HG03432 (cell line): Measurements from ENCODE around the gene SNRPA1.

Experiments
- ATAC-seq: cut with Tn5 transposase; IDR thresholded peaks from one replicate; pipeline ENCODE4 v1.9.1; 2021; ENCODE audit warnings: mild to moderate bottlenecking, moderate library complexity; ENCODE audit not compliant: unreplicated experiment

SNRPA1 gene

GRCh38 chr15:101264911-101265641 lies 30.0 kb downstream of the SNRPA1 start:
- peak; percentile 64 for ATAC-seq

DNA sequence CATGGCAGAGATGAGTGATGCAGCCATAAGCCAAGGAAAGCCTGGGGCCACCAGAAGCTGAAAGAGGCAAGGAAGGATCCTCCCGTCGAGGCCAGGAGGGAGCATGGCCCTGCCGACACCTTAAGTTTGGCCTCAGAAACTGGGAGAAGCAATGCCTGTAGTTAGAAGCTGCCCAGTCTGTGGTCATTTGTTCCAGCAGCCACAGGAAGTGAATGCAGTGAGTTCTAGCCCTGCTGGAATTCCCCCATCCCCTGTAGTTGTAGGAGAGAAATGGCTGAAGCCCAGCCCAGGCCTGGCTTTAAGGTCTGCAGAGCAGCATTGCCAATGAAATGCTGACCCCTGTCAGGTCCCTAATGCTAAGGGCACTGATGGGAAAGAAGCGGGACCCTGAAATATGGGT lies 31.0 kb downstream of the SNRPA1 start:
- peak; percentile 44 for ATAC-seq

GRCh38 chr15:101262551-101262950 lies 32.5 kb downstream of the SNRPA1 start:
- no peak for ATAC-seq

DNA sequence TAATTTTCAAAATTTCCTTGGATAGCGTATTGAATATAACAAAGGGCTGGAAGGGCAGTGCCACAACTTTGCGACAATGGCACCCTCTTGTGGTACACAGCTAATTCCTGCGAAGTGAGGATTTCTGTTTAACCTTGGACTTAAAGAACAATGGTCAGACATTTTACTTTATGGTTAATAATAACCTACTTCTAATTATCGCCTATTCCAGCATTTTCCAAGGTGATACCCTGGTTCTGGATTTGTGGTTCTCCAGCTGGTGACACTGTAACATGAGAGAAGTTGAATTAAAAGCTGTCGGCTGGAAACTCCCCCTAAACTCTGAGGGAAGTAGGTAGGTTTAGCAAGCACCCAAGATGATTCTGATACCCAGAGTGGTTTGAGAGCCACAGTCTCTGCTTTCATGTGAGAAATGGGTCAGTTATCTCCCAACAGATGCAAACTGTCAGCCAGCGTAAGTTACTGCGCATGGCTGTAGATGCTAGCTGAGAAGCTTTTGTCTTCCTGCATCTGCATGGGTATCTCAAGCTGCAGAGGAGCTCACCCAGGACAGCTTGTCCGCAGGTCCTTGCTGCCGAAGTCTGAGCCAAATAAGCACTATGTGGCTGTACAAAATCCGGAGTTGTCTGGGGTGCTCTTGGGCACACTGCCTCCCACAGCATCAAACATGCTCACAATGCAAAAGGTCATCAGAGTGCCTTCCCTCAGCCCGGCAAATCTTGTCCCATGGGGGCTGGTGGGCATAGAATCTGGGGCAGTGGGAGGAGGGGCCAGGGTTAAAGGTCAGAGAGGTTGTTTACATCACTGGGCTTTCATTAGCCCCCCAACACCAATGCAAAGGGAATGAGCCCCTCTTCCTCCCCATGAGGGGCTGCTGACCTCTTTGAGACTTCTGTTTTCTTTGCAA lies 36.6 kb downstream of the SNRPA1 start:
- no peak for ATAC-seq

GRCh38 chr15:101256757-101257156 lies 38.3 kb downstream of the SNRPA1 start:
- no peak for ATAC-seq

DNA sequence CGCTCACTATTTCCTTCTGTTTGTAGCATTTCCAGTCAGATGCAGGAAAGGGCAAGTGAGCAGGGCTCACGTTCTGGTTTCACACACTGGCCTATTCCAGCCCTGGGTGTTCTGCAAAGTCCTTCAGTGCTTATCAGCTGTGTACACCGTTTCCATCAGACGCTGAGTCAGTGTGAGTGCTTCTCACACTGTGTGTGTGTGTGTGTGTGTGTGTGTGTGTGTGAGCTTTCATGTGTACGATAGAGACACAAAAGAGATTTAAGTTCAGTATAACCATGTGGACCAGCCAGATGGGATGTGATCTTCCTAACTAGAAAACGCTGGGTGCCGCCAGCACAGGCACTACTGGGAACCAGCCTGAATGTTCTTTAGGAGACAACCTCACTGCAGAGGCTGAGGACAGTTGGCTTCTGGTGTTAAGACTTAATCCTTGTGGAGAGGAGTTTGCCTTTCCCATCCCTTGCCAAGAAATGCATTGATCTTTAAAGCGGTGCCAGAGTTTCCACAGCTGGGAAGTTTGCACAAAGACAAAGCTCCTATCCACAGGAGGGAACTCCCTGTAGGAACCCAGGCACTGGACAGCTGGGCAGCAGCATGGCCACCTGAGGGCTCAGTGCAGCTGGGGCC lies 39.3 kb downstream of the SNRPA1 start:
- ATAC-seq: no peak

DNA sequence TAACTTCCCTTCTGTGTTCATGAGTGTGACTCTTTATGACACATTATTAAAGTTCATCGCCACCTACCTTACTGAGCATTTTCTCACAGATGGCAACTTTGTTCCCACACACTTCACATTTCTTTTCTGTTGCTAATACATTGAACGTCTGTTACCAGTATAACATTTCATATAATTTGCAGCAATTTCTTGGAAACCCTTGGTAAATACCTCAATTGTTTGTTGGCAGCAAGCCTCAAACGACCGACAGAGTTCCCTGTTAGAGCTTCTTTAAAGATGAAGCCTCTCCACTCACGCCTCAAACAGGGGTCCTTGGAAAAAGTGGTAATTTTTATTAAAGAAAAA lies 40.0 kb downstream of the SNRPA1 start:
- ATAC-seq: no peak

- no peak for ATAC-seq
These were observed 40.6 kb downstream of the SNRPA1 start for GRCh38 chr15:101254157-101255050.

DNA sequence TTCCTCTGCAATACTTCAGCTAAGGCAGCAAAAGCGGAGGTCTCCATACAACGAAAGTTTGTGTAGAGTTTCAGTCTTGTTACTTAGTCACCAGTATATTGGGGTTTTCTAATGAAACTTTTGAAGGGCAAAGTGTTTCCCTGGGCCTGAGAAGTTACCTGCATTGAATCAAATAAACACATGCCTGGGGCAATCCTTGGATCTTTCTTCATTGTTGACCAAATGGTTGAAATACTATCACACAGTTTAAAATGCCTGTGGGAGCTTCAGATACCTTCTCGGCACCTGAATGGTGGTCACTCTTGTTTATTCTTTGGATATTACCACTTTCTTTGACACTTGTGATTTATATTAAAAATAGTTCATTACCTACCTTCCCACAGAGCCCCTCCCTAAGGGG lies 42.2 kb downstream of the SNRPA1 start:
- peak; percentile 1 for ATAC-seq

DNA sequence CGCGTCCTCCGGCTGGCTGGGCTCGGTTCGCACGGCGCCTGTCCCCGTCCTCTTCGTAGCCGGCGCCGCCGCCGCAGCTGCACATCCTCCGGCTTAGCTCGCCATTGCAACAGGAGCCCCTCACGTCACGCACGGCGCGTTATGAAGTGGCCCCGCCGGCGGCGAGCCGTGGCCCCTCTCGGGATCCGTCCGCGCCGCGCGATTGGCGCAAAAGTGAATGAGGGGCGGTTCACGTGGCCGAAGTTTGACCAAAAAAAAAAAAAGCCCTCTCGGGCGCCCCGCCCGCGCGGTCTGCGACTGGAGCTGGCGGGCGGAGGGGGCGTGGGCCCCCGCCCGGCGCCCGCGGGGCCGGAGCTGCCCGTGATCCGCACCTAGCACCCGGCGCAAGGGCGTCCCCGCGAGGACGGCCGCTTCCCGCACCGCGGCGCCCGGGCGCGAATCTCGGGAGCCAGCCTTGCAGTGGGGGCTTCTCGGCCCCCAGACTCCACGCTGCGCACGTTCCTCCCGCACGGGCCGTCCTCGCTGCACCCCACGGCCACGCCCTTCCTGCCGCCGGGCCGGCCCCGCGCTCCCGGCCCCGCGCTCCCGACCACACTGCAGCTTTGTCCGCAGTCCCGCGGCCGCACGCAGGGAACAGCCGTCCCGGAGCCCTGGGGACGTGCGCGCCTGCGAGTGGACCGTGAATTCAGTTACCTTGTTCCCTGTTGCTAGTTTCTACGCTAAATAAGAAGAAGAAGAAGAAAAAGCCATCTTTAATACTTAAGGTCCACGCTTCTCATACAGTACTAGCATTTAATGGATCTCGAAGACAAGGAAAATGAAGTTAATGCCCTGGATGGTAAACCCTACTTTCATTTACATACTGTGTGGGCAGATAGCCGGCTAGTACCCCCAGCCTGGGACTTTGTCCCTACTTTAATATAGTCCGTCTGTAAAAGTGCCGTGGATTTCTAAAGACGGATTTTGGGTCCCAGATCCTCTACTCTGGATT lies 42.9 kb downstream of the SNRPA1 start, which contains the start of gene CHSY1:
Gene CHSY1 (minus strand): TSS at position 219 of the 991 bp plus-strand sequence. CDS start 592 bp downstream, outside the sequence.
- peak; percentile 77 for ATAC-seq

DNA sequence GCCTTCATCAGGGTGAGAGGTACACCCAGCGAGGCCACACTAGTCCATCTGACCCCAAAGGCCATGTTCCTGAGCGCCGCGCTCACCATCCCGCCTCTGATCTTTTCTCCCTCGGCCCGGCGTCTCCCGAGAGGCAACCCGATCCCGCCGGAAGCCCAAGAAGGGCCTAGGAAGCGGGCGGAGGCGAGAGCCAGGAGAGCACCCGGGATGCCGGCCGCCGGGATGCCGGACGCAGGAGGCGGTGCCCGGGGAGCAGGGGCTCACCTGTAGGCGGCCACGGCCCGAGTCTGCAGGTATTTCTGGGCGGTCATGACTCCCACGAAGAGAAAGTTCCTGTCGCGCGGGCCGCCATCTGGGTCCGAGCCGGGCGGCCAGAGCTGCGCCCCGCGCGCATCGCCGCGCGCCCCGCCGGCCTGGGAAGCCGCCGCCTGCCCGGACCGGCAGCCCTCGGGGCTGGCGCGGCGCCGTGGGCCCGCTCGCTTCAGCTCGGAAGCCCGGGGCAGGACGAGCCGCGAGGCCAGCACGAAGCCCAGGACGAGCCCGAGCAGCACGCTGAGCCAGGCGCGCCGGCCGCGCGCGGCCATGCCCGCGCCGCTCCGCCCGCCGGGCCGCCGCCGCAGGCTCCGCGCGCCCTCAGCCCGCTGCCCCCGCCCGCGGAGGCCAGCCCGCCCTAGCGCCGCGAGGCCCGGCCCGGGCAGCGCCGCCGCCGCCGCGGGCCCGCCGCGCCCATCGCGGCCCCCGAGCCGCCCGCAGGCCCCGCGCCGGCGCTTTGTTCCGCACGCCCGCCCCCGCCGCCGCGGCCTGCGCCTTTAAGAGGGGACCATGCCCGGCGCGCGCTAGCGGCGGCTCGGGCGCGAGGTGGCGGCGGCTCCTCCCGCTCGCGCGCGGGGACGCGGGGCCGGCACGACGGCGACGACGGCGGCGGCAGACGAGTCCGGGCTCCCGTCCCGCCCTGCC lies 43.9 kb downstream of the SNRPA1 start:
- ATAC-seq: peak; percentile 38

DNA sequence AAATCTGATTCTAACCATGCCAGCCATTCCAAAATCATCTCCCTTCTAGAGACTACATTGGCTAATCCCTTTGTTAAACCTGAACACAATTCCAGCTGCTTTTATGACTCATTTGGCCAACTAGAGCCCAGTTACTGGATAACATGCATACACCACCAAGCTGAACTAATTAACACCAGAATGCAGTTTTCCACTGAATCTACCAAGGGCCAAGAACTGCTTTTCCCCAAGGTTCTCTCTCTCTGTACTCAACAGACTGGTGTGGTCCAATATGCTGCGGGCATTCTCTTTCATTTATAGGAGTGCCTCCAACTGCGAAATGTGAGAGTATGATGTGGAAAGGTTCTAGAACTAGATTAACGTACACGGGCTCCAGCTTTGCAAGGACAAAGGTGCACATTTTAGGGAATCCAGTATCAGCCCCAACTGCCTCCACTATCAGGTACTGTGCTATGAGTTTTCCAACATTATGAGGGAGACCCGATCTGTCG lies 44.7 kb downstream of the SNRPA1 start:
- ATAC-seq: no peak

DNA sequence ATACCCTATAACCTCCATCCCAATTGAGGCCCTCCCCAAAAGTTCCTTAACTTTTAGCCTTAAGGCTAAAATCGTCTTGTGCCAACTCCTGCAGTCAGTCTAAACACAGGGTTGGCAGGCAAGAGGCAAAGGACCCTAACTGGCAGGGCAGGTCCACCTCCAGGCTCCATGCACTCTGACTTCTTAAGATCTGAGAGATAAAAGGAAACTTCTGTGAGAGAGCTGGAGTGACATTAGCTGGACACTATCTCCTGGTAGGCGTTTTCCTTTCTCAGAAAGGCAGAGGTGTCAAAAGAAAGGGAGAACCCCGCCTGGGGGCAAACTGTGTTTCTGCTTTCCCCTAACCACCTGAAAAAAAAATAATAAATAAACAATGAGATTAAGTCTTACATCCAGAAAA lies 46.8 kb downstream of the SNRPA1 start:
- no peak for ATAC-seq

DNA sequence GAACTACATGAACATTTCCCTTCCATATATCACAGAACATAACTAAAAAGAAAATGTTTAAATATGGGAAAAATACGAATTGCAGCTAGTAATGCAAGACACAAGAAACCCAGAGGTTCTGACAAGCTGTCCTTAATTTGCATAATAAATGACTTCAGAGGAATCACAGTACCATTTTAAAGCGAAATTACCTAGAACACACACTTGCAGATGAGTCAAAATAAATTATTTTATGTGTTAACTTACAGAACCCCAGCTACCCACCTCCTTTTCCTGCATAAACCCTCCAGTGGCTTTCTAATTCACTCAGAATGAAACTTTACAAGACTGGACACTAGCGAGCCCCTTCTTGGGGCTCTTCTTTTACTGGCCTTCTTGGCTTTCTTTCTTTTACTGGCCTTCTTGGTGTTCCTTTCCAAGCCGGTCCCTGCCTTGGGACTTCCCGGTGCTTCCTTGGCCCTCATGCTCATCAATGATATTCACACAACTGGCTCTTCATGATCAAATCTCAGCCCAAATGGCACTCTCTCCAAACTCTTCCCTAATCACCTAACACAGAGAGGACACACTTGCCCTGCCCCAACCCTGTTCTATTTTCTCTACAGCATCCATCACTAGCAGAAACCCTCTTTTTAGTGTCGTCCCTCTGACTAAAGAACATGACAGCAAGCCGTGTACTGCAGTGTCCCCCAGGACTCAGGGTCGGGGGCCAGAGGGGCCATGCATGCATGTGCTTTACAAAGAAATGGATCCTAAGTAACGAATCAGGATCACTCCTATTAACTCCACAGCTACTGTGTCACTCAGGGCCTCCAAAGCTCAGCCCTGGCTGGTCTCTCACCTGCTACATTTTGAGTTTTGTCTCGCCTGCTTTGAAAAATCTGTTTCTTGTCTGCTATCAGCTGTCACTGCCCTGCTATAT lies 48.0 kb downstream of the SNRPA1 start:
- ATAC-seq: no peak

GRCh38 chr15:101246391-101246790 lies 48.7 kb downstream of the SNRPA1 start:
- no peak for ATAC-seq

- no peak for ATAC-seq
These were observed 50.0 kb downstream of the SNRPA1 start for GRCh38 chr15:101244889-101245668.
